ENCODE data around the gene ALG3. TPM values are rescaled to one million over a fixed set of nuclear protein-coding genes. Genes with fewer than 3 reads are reported as not detected.

Gene ALG3
- total RNA-seq, 3 donors from 2014 or later (not counting 1 experiment from before 2014, with no cell fraction given), result 18.4 to 21.8 (median 20.4) TPM

DNA sequence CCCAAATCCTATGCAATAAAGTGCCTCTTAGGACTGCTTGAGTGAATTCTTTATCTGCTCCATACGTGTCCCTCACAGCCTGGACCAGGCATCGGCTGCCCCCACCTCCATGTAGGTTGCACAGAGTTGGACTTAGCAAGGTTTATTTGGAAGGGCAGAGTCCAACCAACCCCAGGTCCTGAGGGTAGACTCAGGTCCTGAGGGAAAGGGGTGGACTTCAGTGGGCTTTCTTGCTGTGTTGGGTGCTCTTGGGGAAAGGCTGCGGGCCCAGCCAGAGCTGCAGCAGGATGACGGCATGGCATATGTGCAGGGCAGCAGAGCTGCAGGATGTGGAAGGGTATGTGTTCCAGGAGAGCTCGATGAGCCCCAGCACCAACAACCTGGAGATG, 6.5 kb downstream of the ALG3 start:
- DNase-seq (no peak), ATAC-seq (no peak)
- H3K4me1 ChIP-seq (ENCODE audit: control insufficient read depth, insufficient read depth, low read length), result no peaks in the 10 kb centered on the region
- Mint-ChIP-seq H3K4me1 (peaks cover 0 to 12% of the 10 kb centered on the region in 2 donors), H3K36me3 (peaks cover 12% of the 10 kb centered on the region), H3K9me3 (no peaks in the 10 kb centered on the region), H3K4me3 (no peak overlapping the region), H3K27me3 (ENCODE audit: low read depth in 2 of 2) (no peaks in the 10 kb centered on the region), H3K27ac (no peak overlapping the region)
- H3K27me3 ChIP-seq (ENCODE audit: control insufficient read depth, insufficient read depth, low read length), result no peaks in the 10 kb centered on the region
- intact Hi-C loops (cut with micrococcal nuclease), result loop anchor here (10.0 kb wide), 2 partner anchors 107 to 347 kb away; partner anchors contain the start of gene EIF2B5
- TF ChIP-seq CTCF (IDR thresholded peaks at IDR 0.05), result no peak
- H3K27ac ChIP-seq (ENCODE audit: low read length), result no peak overlapping the region
- H3K36me3 ChIP-seq (ENCODE audit: control insufficient read depth, insufficient read depth, low read length), result peaks cover 37% of the 10 kb centered on the region
- WGBS (ENCODE audit: insufficient coverage), result 96% methylated on average over 5 of the region's 5 CpGs
- no peak overlapping the region for H3K4me3 ChIP-seq (ENCODE audit: low read length)
- no peaks in the 10 kb centered on the region for H3K9me3 ChIP-seq (ENCODE audit: control insufficient read depth, insufficient read depth, low read length)

DNA sequence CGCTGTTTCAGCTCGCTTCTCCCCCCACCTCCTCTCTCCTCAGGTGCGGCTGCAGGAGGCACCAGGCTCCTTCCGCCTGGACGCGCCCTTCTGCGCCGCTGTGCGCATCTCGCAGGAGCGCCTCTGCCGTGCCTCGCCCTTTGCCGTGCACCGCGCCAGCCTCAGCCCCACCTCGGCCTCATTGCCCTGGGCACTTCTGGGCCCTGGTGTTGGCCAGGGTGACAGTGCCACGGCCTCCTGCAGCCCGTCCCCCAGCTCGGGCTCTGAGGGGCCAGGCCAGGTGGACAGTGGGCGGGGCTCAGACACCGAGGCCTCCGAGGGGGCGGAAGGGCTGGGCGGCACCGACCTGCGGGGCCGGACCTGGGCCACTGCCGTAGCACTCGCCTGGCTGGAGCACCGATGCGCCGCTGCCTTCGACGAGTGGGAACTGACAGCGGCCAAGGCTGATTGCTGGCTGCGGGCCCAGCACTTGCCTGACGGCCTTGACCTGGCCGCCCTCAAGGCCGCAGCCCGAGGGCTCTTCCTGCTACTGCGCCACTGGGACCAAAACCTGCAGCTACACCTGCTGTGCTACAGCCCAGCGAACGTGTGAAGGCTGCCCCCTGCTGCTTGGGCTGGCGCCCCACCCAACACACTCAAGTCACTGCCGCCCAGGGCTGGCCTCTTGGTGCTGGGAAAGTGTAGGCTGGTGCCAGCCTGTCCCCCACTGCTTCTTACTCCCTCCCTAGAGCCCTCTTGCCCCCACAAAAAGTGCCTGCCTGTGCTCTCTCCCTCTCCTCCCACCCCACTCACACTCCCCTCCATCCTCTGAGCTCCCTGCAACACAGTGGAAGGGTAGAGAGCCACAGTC, 7.1 kb downstream of the ALG3 start:
- Mint-ChIP-seq H3K4me3 (no peak overlapping the region), H3K27me3 (ENCODE audit: low read depth in 2 of 2) (no peaks in the 10 kb centered on the region), H3K9me3 (no peaks in the 10 kb centered on the region), H3K4me1 (peaks cover 0 to 12% of the 10 kb centered on the region in 2 donors), H3K27ac (no peak overlapping the region), H3K36me3 (peaks cover 12% of the 10 kb centered on the region)
- peak in 1 of 3 donors; percentile 38 for ATAC-seq
- peak in 1 of 2 donors; percentile 34 for DNase-seq
- peaks cover 37% of the 10 kb centered on the region for H3K36me3 ChIP-seq (ENCODE audit: control insufficient read depth, insufficient read depth, low read length)
- H3K27me3 ChIP-seq (ENCODE audit: control insufficient read depth, insufficient read depth, low read length), result no peaks in the 10 kb centered on the region
- no peaks in the 10 kb centered on the region for H3K9me3 ChIP-seq (ENCODE audit: control insufficient read depth, insufficient read depth, low read length)
- H3K27ac ChIP-seq (ENCODE audit: low read length), result no peak overlapping the region
- H3K4me1 ChIP-seq (ENCODE audit: control insufficient read depth, insufficient read depth, low read length), result no peaks in the 10 kb centered on the region
- no peak for TF ChIP-seq CTCF (IDR thresholded peaks at IDR 0.05)
- WGBS (ENCODE audit: insufficient coverage), result 83% methylated on average over 46 of the region's 46 CpGs
- intact Hi-C loops (cut with micrococcal nuclease), result loop anchor here (10.0 kb wide), 2 partner anchors 107 to 347 kb away; partner anchors contain the start of gene EIF2B5
- H3K4me3 ChIP-seq (ENCODE audit: low read length), result no peak overlapping the region

DNA sequence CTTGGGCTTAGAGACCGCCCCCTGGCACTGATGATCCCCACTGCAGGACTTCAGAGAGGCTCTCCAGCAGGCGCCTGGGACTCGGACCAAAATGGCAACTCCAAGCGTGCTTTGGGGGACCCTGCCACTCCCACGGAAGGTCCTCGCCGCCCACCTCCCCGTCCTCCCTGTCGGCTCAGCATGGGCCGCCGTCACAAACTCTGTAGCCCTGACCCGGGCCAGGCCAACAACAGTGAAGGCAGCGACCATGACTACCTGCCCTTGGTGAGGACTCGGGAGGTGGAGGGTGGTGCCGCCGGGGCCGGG, 7.7 kb downstream of the ALG3 start:
- no peak for TF ChIP-seq CTCF (IDR thresholded peaks at IDR 0.05)
- H3K4me1 Mint-ChIP-seq, result peaks cover 0 to 12% of the 10 kb centered on the region in 2 donors
- H3K4me1 ChIP-seq (ENCODE audit: control insufficient read depth, insufficient read depth, low read length), result no peaks in the 10 kb centered on the region
- ATAC-seq (no peak), DNase-seq (no peak)
- peaks cover 12% of the 10 kb centered on the region for H3K36me3 Mint-ChIP-seq
- no peak overlapping the region for H3K4me3 ChIP-seq (ENCODE audit: low read length)
- no peaks in the 10 kb centered on the region for H3K9me3 Mint-ChIP-seq
- H3K27ac Mint-ChIP-seq, result no peak overlapping the region
- WGBS (ENCODE audit: insufficient coverage), result 80% methylated on average over 17 of the region's 17 CpGs
- no peak overlapping the region for H3K27ac ChIP-seq (ENCODE audit: low read length)
- no peak overlapping the region for H3K4me3 Mint-ChIP-seq
- H3K27me3 ChIP-seq (ENCODE audit: control insufficient read depth, insufficient read depth, low read length), result no peaks in the 10 kb centered on the region
- intact Hi-C loops (cut with micrococcal nuclease), result loop anchor here (10.0 kb wide), 2 partner anchors 106 to 346 kb away; partner anchors contain the start of gene EIF2B5
- no peaks in the 10 kb centered on the region for H3K9me3 ChIP-seq (ENCODE audit: control insufficient read depth, insufficient read depth, low read length)
- no peaks in the 10 kb centered on the region for H3K27me3 Mint-ChIP-seq (ENCODE audit: low read depth in 2 of 2)
- H3K36me3 ChIP-seq (ENCODE audit: control insufficient read depth, insufficient read depth, low read length), result peaks cover 37% of the 10 kb centered on the region
